Spinal cord (tissue), 10 donors: ENCODE data around the gene FANCF. TPM values are rescaled to one million over a fixed set of nuclear protein-coding genes. Genes with fewer than 3 reads are reported as not detected.

Source experiments
- DNase-seq, 6 donors: peaks; one replicate each; pipeline versions ENCODE4 v3.0.0 to v3.0.0-alpha.2; 2013 to 2015; ENCODE audit warnings: low spot score in 6 of 6, low read depth in 4 of 6
- H3K27ac ChIP-seq: one replicate; pipeline ENCODE4 v1.5.1; 2013; ENCODE audit warnings: low read depth, low read length, control low read depth
- H3K27me3 ChIP-seq: one replicate; pipeline ENCODE4 v1.6.1; 2013; ENCODE audit warnings: low read length; ENCODE audit not compliant: control insufficient read depth, insufficient read depth
- H3K36me3 ChIP-seq: one replicate; pipeline ENCODE4 v1.6.1; 2013; ENCODE audit warnings: low read length; ENCODE audit not compliant: control insufficient read depth, insufficient read depth
- H3K4me1 ChIP-seq: one replicate; pipeline ENCODE4 v1.6.1; 2013; ENCODE audit warnings: low read length; ENCODE audit not compliant: control insufficient read depth, insufficient read depth
- H3K4me3 ChIP-seq: one replicate; pipeline ENCODE4 v1.5.1; 2013; ENCODE audit warnings: low read depth, low read length, control low read depth
- H3K9me3 ChIP-seq: one replicate; pipeline ENCODE4 v1.6.1; 2013; ENCODE audit warnings: low read length; ENCODE audit not compliant: control insufficient read depth, insufficient read depth
- whole genome bisulfite sequencing: methylation state at CpG from one replicate; pipeline ENCODE4 v1.1.5; 2013; ENCODE audit warnings: missing lambda C conversion rate; ENCODE audit not compliant: insufficient coverage; 5-methylcytosine and 5-hydroxymethylcytosine counted together
- polyA plus RNA-seq, 2 donors: library from polyadenylated mRNA; unstranded; fragments of 120-200 nt; gene quantifications; one replicate each; pipeline ENCODE4 v1.2.1, GENCODE V29; 2013; ENCODE audit not compliant: insufficient read length in 2 of 2
- total RNA-seq, 2 donors: library from RNA; depleted of rRNA in 1 of 2; stranded (reverse); fragments of 120-200 nt in 1 of 2; fragments of >200 nt in 1 of 2; gene quantifications; one replicate each; pipeline versions ENCODE4 v1.2.3 to v1.2.4, GENCODE V29; 2013 to 2014
- donor health status: healthy.

Gene FANCF
- total and polyA plus RNA-seq, 4 donors, result 10.7 to 15.8 (median 13.1) TPM

DNA sequence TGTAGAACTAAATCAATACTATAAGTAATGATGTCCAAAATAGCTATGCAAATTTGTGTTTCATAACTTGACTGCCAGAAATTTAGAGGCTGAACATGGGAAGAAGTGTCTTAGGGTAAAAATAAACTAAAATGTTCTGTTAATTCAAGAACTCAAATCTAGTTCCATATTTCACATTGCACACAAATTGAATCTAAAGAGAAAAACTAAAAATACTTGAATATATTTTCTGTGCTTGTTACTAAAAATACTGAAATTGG, 43.5 kb downstream of the FANCF start:
- no peaks in the 10 kb centered on the region for H3K27me3 ChIP-seq
- no peaks in the 10 kb centered on the region for H3K36me3 ChIP-seq
- no peaks in the 10 kb centered on the region for H3K4me1 ChIP-seq
- DNase-seq, result no peak
- H3K4me3 ChIP-seq, result no peak overlapping the region
- H3K27ac ChIP-seq, result no peak overlapping the region
- H3K9me3 ChIP-seq, result no peaks in the 10 kb centered on the region

DNA sequence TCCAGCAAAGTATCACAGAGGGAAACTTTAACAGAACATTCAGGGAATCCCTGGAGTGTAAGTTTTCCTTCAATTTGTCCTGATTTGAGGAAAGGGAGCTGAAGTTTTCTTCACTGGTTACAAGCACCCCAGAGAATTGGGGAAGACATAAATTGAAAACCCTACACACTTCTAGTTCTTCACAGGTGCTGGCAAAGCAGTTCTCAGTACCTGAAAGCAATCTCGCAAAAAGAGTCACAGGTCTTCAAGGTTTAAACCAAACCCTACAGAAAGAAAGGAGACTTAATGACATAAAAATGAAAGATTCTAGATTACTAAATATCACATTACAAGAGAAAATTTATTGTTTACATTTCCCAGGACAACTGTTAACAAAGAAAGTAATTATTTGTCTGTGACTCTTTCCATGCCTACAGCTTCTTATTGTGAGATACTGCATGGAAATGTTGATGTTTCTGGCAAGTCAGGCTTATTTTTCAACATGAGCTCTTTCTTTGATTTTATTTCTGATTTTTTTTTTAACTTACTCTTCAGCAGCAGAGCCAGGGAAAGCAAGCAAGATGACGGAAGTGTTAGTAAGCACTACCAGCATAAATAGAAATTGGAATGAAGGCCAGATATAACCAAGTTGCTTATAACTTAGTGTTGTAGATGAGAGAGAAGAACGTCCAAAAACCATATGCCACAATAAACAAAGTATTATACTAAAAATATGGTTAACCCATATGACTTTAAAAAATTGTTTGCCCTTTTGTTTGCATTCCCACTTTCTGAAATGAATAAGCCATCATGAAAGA, 44.1 kb downstream of the FANCF start:
- no peaks in the 10 kb centered on the region for H3K4me1 ChIP-seq
- no peak overlapping the region for H3K27ac ChIP-seq
- peak in 2 of 6 donors; percentile 43 to 80 for DNase-seq
- no peaks in the 10 kb centered on the region for H3K36me3 ChIP-seq
- WGBS, result no CpG with 5 or more reads among the region's 3 CpGs
- no peaks in the 10 kb centered on the region for H3K9me3 ChIP-seq
- H3K4me3 ChIP-seq, result no peak overlapping the region
- H3K27me3 ChIP-seq, result no peaks in the 10 kb centered on the region

DNA sequence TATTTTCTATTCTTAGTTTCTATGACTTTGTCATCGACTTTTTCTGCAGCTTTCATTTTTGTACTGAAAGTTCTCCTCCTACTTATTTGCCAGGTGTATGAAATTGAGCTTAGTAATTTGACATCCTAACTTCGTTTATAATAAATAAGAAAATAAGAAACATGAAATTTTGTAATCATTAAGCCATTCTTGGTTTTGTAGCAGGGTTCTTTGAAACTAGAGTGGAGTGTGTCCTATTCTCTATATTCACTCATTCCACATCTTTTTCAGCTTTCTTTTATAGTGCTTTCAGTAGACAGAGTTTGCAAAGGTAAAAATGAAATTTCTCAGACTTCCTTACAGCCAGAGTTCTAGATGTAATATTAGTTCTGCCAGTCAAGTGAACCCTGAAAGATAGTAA, 47.8 kb downstream of the FANCF start:
- DNase-seq, result no peak
- H3K4me3 ChIP-seq, result no peak overlapping the region
- no peaks in the 10 kb centered on the region for H3K36me3 ChIP-seq
- H3K4me1 ChIP-seq, result no peaks in the 10 kb centered on the region
- no CpG with 5 or more reads among the region's 2 CpGs for WGBS
- no peaks in the 10 kb centered on the region for H3K9me3 ChIP-seq
- H3K27ac ChIP-seq, result no peak overlapping the region
- no peaks in the 10 kb centered on the region for H3K27me3 ChIP-seq

Other genes starting within 250 kb of the FANCF start
- gene GAS2, start 40.8 kb upstream of the FANCF start, total RNA-seq, result 10 to 100 TPM; 32.2 to 52.4 TPM
- 1 to 10 TPM; 3.3 to 5.7 TPM for gene GAS2, start 40.8 kb upstream of the FANCF start, polyA plus RNA-seq
- gene SVIP, start 204.0 kb upstream of the FANCF start, total RNA-seq, result 10 to 100 TPM; 20.1 to 23.7 TPM
- 10 to 100 TPM; 16.1 to 19.6 TPM for gene SVIP, start 204.0 kb upstream of the FANCF start, polyA plus RNA-seq
- gene CCDC179, start 234.7 kb upstream of the FANCF start, total RNA-seq, result not detected
- gene CCDC179, start 234.7 kb upstream of the FANCF start, polyA plus RNA-seq, result not detected